Stimulated activated CD8-positive, alpha-beta memory T cell treated with anti-CD3 and anti-CD28 coated beads, Interleukin-7, amount 100 ng/mL, for 4 hours (primary cell): ENCODE data around the gene ADH4.
"Not testable (repeated sequence)": the region's sequence is repeated elsewhere in the genome, so short reads cannot be mapped to it uniquely, and the experiment has no call there.

Source experiments
- DNase-seq, 2 donors: peaks; one replicate each; pipeline ENCODE4 v3.0.0-alpha.2; 2020; ENCODE audit warnings: low read depth in 2 of 2

Gene ADH4

DNA sequence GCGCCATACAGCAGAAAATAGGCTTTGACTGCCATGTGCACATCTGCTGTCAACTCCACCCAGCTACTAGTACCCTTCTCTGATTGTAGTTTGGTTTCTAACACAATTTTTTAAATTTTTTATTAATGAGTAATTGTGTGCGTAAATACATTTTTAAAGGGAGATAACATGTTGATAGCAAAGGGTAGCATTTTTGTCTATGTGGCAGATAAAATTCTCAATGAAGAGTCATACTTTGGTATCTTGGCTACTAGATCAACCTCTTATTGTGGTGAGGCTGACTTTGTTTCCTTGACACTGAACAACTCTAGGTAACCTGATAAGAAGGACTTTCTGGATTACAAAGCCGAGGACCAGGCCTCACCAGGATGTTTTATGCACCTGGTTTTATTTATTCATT, 9.5 kb downstream of the ADH4 start:
- DNase-seq: no peak

GRCh38 chr4:99131378-99131777, 12.7 kb downstream of the ADH4 start:
- no peak for DNase-seq

GRCh38 chr4:99126376-99126775, 17.7 kb downstream of the ADH4 start:
- no peak for DNase-seq

DNA sequence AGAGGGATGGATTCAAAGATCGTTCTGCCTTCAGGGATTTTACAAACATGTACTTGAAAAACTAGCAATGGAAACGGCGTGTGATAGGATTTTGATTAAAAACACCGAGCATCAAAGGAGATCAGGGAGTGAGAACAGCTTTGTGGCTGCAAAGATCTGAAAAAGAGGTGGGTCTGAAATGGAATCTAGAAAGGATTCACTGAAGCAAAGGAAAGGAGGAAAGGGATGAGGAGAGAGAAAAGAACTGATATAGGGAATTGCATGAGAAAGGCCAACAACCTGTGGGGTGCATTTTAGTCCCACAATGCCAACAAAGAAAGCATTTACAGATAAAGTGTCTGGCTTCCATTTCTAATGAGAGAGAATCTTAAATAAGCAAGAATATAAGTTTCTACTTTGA, 23.1 kb downstream of the ADH4 start:
- DNase-seq: no peak

DNA sequence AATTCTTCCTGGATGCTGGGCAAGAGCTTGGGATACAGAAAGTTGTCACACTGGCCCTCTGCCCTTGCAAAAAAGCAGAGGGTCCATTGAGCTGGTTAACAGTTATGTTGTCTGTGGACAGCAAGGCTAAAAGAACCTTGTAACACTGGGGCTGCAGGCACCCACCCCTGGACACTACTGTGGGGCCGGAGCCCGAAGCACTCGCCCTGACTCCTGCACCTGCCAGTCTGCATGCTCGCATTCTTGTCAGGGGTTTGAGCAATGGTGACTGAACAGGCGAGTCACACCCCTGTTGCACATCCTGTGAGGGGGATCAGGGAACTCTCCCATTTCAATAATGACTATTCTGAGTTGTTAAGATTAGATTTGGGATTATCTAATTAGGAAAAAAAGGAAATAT, 23.6 kb downstream of the ADH4 start:
- DNase-seq: no peak

DNA sequence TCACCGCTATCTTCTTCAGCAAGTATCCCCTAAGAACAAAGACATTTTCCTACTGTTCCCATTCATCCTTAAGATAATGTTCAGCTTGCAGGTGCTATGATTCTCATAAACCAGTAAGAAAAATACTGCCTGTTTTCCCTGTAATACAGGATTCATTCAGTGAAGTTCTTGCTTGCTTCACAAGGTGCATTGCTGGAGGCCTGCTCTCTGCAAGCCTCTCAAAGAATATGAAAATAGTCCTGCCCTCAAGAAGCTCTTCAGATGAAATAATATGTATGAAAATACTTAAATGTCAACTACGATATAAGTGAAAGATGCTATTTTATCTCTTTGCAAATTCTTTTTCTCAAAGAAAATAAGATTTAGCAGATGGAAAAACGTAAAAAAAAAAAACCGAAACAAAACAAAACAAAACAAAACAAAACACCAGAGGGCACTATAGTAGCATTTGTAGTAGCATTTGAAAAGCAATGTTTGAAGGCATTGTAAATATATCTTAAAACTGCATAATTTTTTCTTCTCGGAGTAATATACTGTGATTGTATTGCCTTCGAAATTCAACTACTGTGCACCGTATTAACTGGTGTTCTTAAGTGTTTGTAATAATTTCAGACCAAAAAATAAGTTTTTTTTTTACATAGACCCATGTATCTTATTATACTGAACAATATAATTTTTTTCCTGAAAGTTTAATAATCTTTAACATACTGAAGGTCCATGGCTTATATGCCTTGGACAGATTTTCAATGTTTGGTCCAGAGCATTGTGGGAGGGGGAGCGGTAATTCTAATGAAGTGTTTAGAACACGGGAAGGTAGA, 26.0 kb downstream of the ADH4 start:
- DNase-seq: no peak

DNA sequence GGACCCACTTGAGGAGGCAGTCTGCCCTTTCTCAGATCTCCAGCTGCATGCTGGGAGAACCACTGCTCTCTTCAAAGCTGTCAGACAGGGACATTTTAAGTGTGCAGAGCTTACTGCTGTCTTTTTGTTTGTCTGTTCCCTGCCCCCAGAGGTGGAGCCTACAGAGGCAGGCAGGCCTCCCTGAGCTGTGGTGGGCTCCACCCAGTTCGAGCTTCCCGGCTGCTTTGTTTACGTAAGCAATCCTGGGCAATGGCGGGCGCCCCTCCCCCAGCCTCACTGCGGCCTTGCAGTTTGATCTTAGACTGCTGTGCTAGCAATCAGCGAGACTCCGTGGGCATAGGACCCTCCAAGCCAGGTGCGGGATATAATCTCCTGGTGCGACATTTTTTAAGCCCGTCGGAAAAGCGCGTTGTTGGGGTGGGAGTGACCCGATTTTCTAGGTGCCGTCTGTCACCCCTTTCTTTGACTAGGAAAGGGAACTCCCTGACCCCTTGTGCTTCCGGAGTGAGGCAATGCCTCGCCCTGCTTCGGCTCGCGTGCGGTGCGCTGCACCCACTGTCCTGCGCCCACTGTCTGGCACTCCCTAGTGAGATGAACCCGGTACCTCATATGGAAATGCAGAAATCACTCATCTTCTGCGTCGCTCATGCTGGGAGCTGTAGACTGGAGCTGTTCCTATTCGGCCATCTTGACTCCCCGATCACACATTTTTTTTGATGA, 26.8 kb downstream of the ADH4 start:
- not testable (repeated sequence) for DNase-seq

DNA sequence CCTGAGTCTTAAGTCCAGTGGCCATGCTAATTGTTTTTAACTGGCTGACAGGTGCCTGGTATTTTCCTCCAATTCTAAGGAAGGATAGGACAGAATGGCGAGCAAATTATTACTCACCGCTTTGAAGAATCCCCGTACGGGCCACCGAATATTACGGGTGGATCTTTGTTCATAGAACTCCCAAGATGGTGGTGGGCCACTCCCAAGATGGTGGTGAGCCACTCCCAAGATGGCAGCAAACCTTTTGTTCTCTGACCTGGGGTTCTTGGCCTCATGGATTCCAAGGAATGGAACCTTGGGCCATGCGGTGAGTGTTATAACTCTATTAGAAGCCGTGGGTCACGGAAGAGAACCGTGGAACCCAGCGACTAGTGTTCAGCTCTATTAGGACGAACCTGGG, 34.8 kb downstream of the ADH4 start:
- not testable (repeated sequence) for DNase-seq

- DNase-seq: no peak
Measured at GRCh38 chr4:99104153-99104552, 39.9 kb downstream of the ADH4 start.

GRCh38 chr4:99103166-99103565, 40.9 kb downstream of the ADH4 start:
- no peak for DNase-seq

DNA sequence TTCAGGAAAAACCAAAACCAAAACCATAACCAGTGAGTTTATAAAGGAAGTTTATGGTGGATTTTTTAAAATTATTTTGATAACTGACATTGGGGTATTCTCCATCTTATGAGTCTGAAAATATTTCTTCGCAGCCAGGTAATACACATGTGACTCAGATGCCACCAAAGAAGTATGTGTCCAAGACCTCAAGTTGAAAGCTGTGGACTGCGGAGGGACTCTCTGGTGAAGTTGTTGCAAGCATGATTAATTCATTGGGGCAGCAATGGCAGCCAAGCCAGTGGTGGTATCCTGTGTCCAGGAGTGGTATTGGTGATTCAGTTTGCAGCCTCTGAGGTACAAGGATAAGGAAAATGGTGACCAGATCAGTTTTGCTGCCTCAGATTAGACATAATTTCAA, 41.5 kb downstream of the ADH4 start:
- no peak for DNase-seq

DNA sequence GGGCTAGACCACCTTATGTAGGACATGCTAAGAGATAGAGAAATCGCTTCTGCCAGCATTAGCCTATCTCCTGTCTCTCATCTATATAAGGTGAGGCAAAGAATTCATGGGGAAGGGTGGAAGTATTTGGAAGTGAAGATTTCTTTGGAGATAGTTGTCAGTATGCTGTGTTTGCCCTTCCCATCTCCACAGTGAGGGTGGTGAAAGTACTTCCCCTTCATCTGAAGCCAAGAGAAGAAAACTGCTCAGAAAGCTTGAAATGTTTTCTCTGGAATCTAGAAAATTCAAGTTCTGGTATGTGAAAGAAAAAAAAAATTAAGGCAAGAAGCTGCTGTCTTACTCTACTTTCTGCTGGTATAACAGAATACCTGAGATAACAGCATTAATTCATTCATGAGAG, 43.2 kb downstream of the ADH4 start:
- no peak for DNase-seq

DNA sequence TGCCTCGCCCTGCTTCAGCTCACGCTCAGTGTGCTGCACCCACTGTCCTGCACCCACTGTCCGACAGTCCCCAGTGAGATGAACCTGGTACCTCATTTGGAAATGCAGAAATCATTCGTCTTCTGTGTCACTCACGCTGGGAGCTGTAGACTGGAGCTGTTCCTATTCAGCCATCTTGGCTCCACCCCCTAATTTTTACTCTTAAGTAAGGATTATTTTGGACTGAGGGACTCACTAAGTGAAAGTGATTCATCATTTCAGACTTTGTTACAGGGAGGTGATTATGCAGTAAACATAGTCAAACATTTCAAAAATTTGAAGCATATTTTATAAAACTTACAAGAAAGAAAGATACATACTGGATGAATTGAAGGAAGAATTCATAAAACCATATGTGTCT, 44.3 kb downstream of the ADH4 start:
- not testable (repeated sequence) for DNase-seq

GRCh38 chr4:99099311-99099710, 44.8 kb downstream of the ADH4 start:
- no peak for DNase-seq

DNA sequence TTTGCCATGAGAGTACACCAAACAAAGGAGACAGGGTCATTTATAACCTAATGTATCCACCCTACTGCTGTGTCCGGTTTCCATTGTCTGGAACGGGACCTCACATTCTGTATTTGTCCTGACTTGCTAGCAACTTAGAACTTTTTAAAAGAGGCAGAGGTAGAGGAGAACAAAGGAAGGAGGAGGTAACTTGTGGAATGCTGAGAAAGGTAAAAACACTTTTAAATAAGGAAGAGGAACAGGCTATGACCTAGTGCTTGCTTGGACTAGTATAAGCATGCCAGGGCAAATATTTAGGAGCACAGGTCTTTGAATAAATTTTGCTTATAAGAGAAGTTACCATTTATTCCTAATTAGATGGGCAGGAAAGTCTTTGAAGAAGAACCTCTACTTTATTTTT, 52.3 kb downstream of the ADH4 start:
- not testable (repeated sequence) for DNase-seq

DNA sequence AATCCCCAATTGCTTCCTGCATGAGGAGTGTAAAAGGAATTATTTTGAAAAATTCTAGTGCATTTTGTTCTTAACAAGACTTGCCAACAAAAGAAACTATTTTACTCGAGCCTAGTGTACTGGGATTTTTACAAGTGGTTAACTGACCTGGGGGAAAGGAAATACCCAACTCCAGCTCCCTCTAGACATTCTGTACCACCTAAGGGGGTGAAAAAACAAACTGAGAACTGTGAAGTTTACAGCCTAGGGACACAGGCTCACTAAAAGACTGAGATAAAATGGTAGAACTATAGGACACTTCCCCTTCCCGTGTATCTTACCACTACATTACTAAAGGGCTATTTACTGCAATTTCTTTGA, 52.9 kb downstream of the ADH4 start:
- DNase-seq: no peak

- no peak for DNase-seq
Measured at GRCh38 chr4:99090481-99091215, 53.4 kb downstream of the ADH4 start.

- peak; percentile 79 to 88 for DNase-seq
Measured at GRCh38 chr4:99088481-99089365, 55.4 kb downstream of the ADH4 start, which contains the start of gene ADH5. Gene ADH5, minus strand, starts transcription at chr4:99088788. Its CDS starts 88 bp downstream, at chr4:99088700.

GRCh38 chr4:99088023-99088449, 56.1 kb downstream of the ADH4 start:
- DNase-seq: no peak

DNA sequence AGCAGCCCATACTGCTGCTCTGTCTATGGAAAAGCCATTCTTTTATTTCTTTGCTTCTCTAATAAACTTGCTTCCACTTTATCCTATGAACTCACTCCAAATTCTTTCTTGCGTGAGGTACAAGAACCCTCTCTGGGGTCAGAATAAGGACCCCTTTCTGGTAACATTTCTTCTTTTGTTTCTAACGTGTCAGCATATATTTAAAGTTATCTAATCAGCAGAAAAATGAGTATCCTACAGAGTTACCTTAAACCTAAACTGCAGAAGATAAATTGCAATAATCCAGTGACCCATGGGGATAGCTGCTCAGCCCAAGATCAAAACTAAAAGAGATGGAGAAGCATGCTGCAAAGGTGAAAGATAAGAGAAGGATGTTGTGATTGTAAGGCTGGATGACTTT, 59.5 kb downstream of the ADH4 start:
- no peak for DNase-seq

GRCh38 chr4:99082192-99082591, 61.9 kb downstream of the ADH4 start:
- DNase-seq: no peak
